ENCODE data around the gene APEH.

The APEH gene

GRCh38 chr3:49627634-49628033 is 46.5 kb upstream of the APEH start:
- TF ChIP-seq, protein P1, sequence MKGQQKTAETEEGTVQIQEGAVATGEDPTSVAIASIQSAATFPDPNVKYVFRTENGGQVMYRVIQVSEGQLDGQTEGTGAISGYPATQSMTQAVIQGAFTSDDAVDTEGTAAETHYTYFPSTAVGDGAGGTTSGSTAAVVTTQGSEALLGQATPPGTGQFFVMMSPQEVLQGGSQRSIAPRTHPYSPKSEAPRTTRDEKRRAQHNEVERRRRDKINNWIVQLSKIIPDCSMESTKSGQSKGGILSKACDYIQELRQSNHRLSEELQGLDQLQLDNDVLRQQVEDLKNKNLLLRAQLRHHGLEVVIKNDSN (IDR thresholded peaks at IDR 0.05): no peak
- TF ChIP-seq TCF12 (IDR thresholded peaks at IDR 0.05; ENCODE audit: low read depth) (no peak), RAD21 (IDR thresholded peaks at IDR 0.05; ENCODE audit: low read depth) (no peak), TAF1 (IDR thresholded peaks at IDR 0.05; ENCODE audit: low read depth) (no peak), EGR1 (IDR thresholded peaks at IDR 0.05) (no peak), EP300 (IDR thresholded peaks at IDR 0.05; ENCODE audit: borderline replicate concordance) (no peak), CEBPB (IDR thresholded peaks at IDR 0.05) (no peak), NFIC (IDR thresholded peaks at IDR 0.05) (no peak), FOXM1 (IDR thresholded peaks at IDR 0.05; ENCODE audit: borderline replicate concordance, low read depth) (no peak), YY1 (IDR thresholded peaks at IDR 0.05; ENCODE audit: low read depth) (no peak), TEAD4 (IDR thresholded peaks at IDR 0.05) (no peak), CREB1 (IDR thresholded peaks at IDR 0.05; ENCODE audit: low read depth) (no peak), ZBTB7A (IDR thresholded peaks at IDR 0.05; ENCODE audit: low read depth) (no peak)
- TF ChIP-seq, protein P2, sequence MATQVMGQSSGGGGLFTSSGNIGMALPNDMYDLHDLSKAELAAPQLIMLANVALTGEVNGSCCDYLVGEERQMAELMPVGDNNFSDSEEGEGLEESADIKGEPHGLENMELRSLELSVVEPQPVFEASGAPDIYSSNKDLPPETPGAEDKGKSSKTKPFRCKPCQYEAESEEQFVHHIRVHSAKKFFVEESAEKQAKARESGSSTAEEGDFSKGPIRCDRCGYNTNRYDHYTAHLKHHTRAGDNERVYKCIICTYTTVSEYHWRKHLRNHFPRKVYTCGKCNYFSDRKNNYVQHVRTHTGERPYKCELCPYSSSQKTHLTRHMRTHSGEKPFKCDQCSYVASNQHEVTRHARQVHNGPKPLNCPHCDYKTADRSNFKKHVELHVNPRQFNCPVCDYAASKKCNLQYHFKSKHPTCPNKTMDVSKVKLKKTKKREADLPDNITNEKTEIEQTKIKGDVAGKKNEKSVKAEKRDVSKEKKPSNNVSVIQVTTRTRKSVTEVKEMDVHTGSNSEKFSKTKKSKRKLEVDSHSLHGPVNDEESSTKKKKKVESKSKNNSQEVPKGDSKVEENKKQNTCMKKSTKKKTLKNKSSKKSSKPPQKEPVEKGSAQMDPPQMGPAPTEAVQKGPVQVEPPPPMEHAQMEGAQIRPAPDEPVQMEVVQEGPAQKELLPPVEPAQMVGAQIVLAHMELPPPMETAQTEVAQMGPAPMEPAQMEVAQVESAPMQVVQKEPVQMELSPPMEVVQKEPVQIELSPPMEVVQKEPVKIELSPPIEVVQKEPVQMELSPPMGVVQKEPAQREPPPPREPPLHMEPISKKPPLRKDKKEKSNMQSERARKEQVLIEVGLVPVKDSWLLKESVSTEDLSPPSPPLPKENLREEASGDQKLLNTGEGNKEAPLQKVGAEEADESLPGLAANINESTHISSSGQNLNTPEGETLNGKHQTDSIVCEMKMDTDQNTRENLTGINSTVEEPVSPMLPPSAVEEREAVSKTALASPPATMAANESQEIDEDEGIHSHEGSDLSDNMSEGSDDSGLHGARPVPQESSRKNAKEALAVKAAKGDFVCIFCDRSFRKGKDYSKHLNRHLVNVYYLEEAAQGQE (IDR thresholded peaks at IDR 0.05; ENCODE audit: low read depth): no peak
- TF ChIP-seq, protein P3, sequence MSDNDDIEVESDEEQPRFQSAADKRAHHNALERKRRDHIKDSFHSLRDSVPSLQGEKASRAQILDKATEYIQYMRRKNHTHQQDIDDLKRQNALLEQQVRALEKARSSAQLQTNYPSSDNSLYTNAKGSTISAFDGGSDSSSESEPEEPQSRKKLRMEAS (IDR thresholded peaks at IDR 0.05): no peak

GRCh38 chr3:49628249-49628648 is 45.9 kb upstream of the APEH start:
- TF ChIP-seq TAF1 (IDR thresholded peaks at IDR 0.05; ENCODE audit: low read depth): no peak
- TF ChIP-seq, protein P1 (IDR thresholded peaks at IDR 0.05): no peak
- TF ChIP-seq EGR1 (IDR thresholded peaks at IDR 0.05): no peak
- no peak for TF ChIP-seq CEBPB (IDR thresholded peaks at IDR 0.05)
- TF ChIP-seq, protein P2 (IDR thresholded peaks at IDR 0.05; ENCODE audit: low read depth): no peak
- no peak for TF ChIP-seq YY1 (IDR thresholded peaks at IDR 0.05; ENCODE audit: low read depth)
- TF ChIP-seq ZBTB7A (IDR thresholded peaks at IDR 0.05; ENCODE audit: low read depth): no peak

DNA sequence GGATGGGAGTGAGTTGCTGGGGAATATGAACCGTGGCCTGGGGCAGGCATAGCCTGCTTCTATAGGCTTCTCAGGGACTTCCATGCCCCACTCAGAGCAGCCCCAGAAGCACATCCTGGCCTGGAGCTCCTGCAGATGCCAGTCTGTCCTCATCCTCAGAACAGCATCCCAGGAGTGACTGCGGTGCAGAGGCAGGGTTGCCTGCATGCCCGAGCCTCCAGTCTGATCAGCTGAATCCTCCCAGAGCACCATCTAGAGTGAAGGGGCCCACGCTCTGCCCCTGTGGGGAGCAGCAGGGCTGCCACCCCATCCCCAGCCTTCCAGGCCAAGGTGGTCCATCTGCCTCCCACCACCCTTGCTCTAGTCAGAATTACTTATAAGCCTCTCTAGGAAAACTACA is 44.7 kb upstream of the APEH start:
- no peak for TF ChIP-seq CREB1 (IDR thresholded peaks at IDR 0.05; ENCODE audit: low read depth)

DNA sequence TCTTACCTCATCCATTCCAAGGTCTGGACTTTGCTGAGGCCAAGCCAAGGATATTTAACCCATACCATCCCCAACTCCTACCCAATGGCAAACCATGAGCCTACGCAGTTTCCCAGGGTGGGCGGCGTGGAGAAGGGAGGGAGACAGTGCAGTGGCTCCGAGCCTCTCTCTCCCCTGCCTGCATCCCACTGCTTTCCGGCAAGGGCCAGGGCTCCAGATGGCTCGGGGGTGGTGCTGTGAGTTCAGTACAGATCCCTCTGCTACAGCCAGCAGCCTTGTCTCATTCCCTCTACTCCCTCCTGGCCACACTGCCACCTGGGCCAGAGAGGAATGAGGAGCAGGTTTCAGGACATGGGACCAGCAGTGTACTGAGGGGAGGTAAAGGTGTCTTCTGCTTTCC is 44.3 kb upstream of the APEH start:
- no peak for TF ChIP-seq ZBTB7A (IDR thresholded peaks at IDR 0.05; ENCODE audit: low read depth)
- TF ChIP-seq YY1 (IDR thresholded peaks at IDR 0.05; ENCODE audit: low read depth): no peak
- TF ChIP-seq, protein P2 (IDR thresholded peaks at IDR 0.05; ENCODE audit: low read depth): no peak
- no peak for TF ChIP-seq RAD21 (IDR thresholded peaks at IDR 0.05; ENCODE audit: low read depth)
- no peak for TF ChIP-seq TCF12 (IDR thresholded peaks at IDR 0.05; ENCODE audit: low read depth)
- no peak for TF ChIP-seq EGR1 (IDR thresholded peaks at IDR 0.05)
- no peak for TF ChIP-seq TAF1 (IDR thresholded peaks at IDR 0.05; ENCODE audit: low read depth)
- no peak for TF ChIP-seq CREB1 (IDR thresholded peaks at IDR 0.05; ENCODE audit: low read depth)
- TF ChIP-seq, protein P1 (IDR thresholded peaks at IDR 0.05): no peak
- TF ChIP-seq NFIC (IDR thresholded peaks at IDR 0.05): no peak
- no peak for TF ChIP-seq EP300 (IDR thresholded peaks at IDR 0.05; ENCODE audit: borderline replicate concordance)
- no peak for TF ChIP-seq CEBPB (IDR thresholded peaks at IDR 0.05)
- no peak for TF ChIP-seq FOXM1 (IDR thresholded peaks at IDR 0.05; ENCODE audit: borderline replicate concordance, low read depth)
- TF ChIP-seq TEAD4 (IDR thresholded peaks at IDR 0.05): no peak
- TF ChIP-seq, protein P3 (IDR thresholded peaks at IDR 0.05): no peak
